Keratinocyte (primary cell): ENCODE measurements around the gene HSDL2. TPM values are rescaled to one million over a fixed set of nuclear protein-coding genes. Genes with fewer than 3 reads are reported as not detected.

Experiments
- DNase-seq: peaks from one replicate; pipeline ENCODE4 v3.0.0-alpha.2; 2011; ENCODE audit warnings: low read depth, missing footprints, low spot score
- FAIRE-seq: peaks from 2 replicates; lab custom pipeline; 2011; peaks lifted over from hg19 to GRCh38; lab: Jason Lieb, UNC
- H2AFZ ChIP-seq: 2 replicates; pipeline ENCODE4 v1.6.0; 2012; ENCODE audit warnings: low read length, control low read depth, inconsistent platforms; ENCODE audit not compliant: control insufficient read depth
- H3K27ac ChIP-seq: 2 replicates; pipeline ENCODE4 v1.5.1; 2011; ENCODE audit warnings: low read length; ENCODE audit not compliant: control insufficient read depth, insufficient read depth
- H3K27me3 ChIP-seq: 3 replicates; pipeline ENCODE4 v1.6.0; 2011; ENCODE audit warnings: low read length; ENCODE audit not compliant: control insufficient read depth, insufficient read depth; ENCODE audit errors: extremely low read depth
- H3K36me3 ChIP-seq, 2 experiments: 2 replicates in 1 of 2; 3 replicates in 1 of 2; pipeline ENCODE4 v1.5.1; 2011; ENCODE audit warnings: low read length in 2 of 2, mild to moderate bottlenecking in 1 of 2; ENCODE audit not compliant: control insufficient read depth in 2 of 2, insufficient read depth in 2 of 2; ENCODE audit errors: extremely low read depth in 1 of 2
- H3K4me1 ChIP-seq: 3 replicates; pipeline ENCODE4 v1.5.1; 2011; ENCODE audit warnings: low read length; ENCODE audit not compliant: control insufficient read depth, insufficient read depth; ENCODE audit errors: extremely low read depth
- H3K4me2 ChIP-seq: 3 replicates; pipeline ENCODE4 v1.6.0; 2011; ENCODE audit warnings: low read depth, low read length; ENCODE audit not compliant: control insufficient read depth, insufficient read depth; ENCODE audit errors: extremely low read depth
- H3K4me3 ChIP-seq, 3 experiments: fragments of 200-600 bp in 1 of 3; sonication (generic) in 1 of 3; 2 replicates in 2 of 3; 3 replicates in 1 of 3; pipeline ENCODE4 v1.5.1; 2011 to 2016; ENCODE audit warnings: low read length in 3 of 3, mild to moderate bottlenecking in 3 of 3, control low read depth in 2 of 3, inconsistent platforms in 1 of 3, low read depth in 1 of 3, mixed read lengths in 1 of 3, mixed run types in 1 of 3, moderate library complexity in 1 of 3; ENCODE audit not compliant: control insufficient read depth in 2 of 3, insufficient read depth in 2 of 3; ENCODE audit errors: extremely low read depth in 1 of 3
- H3K79me2 ChIP-seq: 2 replicates; pipeline ENCODE4 v1.6.0; 2012; ENCODE audit warnings: low read length; ENCODE audit not compliant: control insufficient read depth, insufficient read depth
- H3K9ac ChIP-seq: 3 replicates; pipeline ENCODE4 v1.6.0; 2011; ENCODE audit warnings: low read length; ENCODE audit not compliant: control insufficient read depth, insufficient read depth; ENCODE audit errors: extremely low read depth
- H3K9me1 ChIP-seq: 3 replicates; pipeline ENCODE4 v1.6.0; 2011; ENCODE audit warnings: low read length; ENCODE audit not compliant: control insufficient read depth, insufficient read depth; ENCODE audit errors: extremely low read depth
- H3K9me3 ChIP-seq: 2 replicates; pipeline ENCODE4 v1.5.1; 2012; ENCODE audit warnings: low read depth, low read length; ENCODE audit not compliant: control insufficient read depth
- H4K20me1 ChIP-seq: 3 replicates; pipeline ENCODE4 v1.6.0; 2011; ENCODE audit warnings: low read length; ENCODE audit not compliant: control insufficient read depth, insufficient read depth; ENCODE audit errors: extremely low read depth
- EZH2 ChIP-seq: IDR thresholded peaks from one replicate; pipeline ENCODE4 v1.6.1; 2012; ENCODE audit warnings: inconsistent platforms, mild to moderate bottlenecking, low read length, moderate library complexity
- dilution Hi-C: fragments of 300-500 bp; cut with MboI; formaldehyde crosslinking; loops from one replicate; pipeline ENCODE4 v1.7.0; 2020; ENCODE audit warnings: low sequenced_read_pairs; ENCODE audit not compliant: extremely low pct_ligation_motif_present
- polyA plus RNA-seq, 5 experiments: library from polyadenylated mRNA; depleted of rRNA in 3 of 5; stranded (reverse) in 3 of 5; stranded (forward) in 1 of 5; unstranded in 1 of 5; fragments of >200 nt; gene quantifications; 1 replicate in 1 of 5; 2 replicates in 3 of 5; 3 replicates in 1 of 5; pipeline versions ENCODE4 v1.2.1 to v1.2.3, GENCODE V29; 2011 to 2012; ENCODE audit warnings: missing spikeins in 2 of 5, low read depth in 1 of 5, low replicate concordance in 1 of 5
- TF ChIP-seq, protein P1 (sequence below), 3 experiments: IDR thresholded peaks in 1 of 3; conservative IDR thresholded peaks in 1 of 3; optimal IDR thresholded peaks in 1 of 3; 2 replicates in 2 of 3; 3 replicates in 1 of 3; pipeline versions ENCODE3 to v1.5.1; 2011; ENCODE audit warnings: low read length in 3 of 3, mild to moderate bottlenecking in 3 of 3, moderate library complexity in 2 of 3, control low read depth in 1 of 3, inconsistent platforms in 1 of 3; ENCODE audit not compliant: insufficient read depth in 2 of 3; ENCODE audit errors: extremely low read depth in 1 of 3

The HSDL2 gene
- polyA plus RNA-seq, 1 donor (not counting 4 experiments of a cell fraction or from before 2014, with no cell fraction given) = 27.6 TPM

- Histone ChIP-seq H2AFZ (no peak overlapping the region), H3K9me3 (no peaks in the 10 kb centered on the region), H3K79me2 (no peaks in the 10 kb centered on the region), H3K4me2 (no peak overlapping the region), H4K20me1 (no peaks in the 10 kb centered on the region), H3K27me3 (no peaks in the 10 kb centered on the region), H3K9ac (no peak overlapping the region), H3K4me3 (no peak overlapping the region), H3K4me1 (peaks cover 13% of the 10 kb centered on the region), H3K27ac (no peak overlapping the region), H3K9me1 (no peaks in the 10 kb centered on the region), H3K36me3 (no peaks in the 10 kb centered on the region)
- DNase-seq = no peak
- TF ChIP-seq, protein P1, sequence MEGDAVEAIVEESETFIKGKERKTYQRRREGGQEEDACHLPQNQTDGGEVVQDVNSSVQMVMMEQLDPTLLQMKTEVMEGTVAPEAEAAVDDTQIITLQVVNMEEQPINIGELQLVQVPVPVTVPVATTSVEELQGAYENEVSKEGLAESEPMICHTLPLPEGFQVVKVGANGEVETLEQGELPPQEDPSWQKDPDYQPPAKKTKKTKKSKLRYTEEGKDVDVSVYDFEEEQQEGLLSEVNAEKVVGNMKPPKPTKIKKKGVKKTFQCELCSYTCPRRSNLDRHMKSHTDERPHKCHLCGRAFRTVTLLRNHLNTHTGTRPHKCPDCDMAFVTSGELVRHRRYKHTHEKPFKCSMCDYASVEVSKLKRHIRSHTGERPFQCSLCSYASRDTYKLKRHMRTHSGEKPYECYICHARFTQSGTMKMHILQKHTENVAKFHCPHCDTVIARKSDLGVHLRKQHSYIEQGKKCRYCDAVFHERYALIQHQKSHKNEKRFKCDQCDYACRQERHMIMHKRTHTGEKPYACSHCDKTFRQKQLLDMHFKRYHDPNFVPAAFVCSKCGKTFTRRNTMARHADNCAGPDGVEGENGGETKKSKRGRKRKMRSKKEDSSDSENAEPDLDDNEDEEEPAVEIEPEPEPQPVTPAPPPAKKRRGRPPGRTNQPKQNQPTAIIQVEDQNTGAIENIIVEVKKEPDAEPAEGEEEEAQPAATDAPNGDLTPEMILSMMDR (optimal IDR thresholded peaks at IDR 0.05 in 1 of 3, IDR thresholded peaks at IDR 0.05 in 1 of 3, conservative IDR thresholded peaks at IDR 0.05 in 1 of 3; ENCODE audit: extremely low read depth in 1 of 3, insufficient read depth in 2 of 3, low read length in 3 of 3) = peak; percentile 35 to 39 (median 36)
- no peak for TF ChIP-seq EZH2
- FAIRE-seq = no peak
- dilution Hi-C loops = no loop called here
Measured at GRCh38 chr9:112443200-112443599, 63.3 kb downstream of the HSDL2 start.

DNA sequence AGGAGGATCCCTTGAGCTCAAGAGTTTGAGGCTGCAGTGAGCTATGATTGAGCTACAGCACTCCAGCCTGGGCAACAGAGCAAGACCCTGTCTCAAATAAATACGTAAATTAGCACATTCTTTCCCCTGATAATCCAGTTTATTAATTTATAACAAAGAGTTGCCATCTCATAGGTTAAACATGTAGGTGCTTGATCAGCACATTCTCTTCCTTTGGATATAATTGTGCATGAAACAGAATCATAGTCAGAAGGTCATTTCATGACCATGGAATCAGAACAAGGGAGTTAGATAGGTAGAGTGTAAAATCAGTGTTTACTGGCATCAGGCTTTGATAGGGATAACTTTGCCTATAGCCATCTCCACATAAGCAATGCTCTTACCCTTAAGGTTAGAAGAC is 63.7 kb downstream of the HSDL2 start:
- Histone ChIP-seq H3K27me3 (no peaks in the 10 kb centered on the region), H3K4me1 (peaks cover 13% of the 10 kb centered on the region), H3K9me3 (no peaks in the 10 kb centered on the region), H3K36me3 (no peaks in the 10 kb centered on the region), H3K9ac (no peak overlapping the region), H2AFZ (no peak overlapping the region), H3K27ac (no peak overlapping the region), H3K79me2 (no peaks in the 10 kb centered on the region), H3K4me3 (no peak overlapping the region), H4K20me1 (no peaks in the 10 kb centered on the region), H3K9me1 (no peaks in the 10 kb centered on the region), H3K4me2 (no peak overlapping the region)
- DNase-seq (no peak), FAIRE-seq (no peak)
- TF ChIP-seq, protein P1 (optimal IDR thresholded peaks at IDR 0.05 in 1 of 3, IDR thresholded peaks at IDR 0.05 in 1 of 3, conservative IDR thresholded peaks at IDR 0.05 in 1 of 3; ENCODE audit: extremely low read depth in 1 of 3, insufficient read depth in 2 of 3, low read length in 3 of 3) = no peak
- TF ChIP-seq EZH2 = no peak
- dilution Hi-C loops = no loop called here
